Skeletal muscle cell (primary cell): Measurements from ENCODE around the gene ZNF680.
"Not testable (repeated sequence)": the region's sequence is repeated elsewhere in the genome, so short reads cannot be mapped to it uniquely, and the experiment has no call there.

Experiments used
- DNase-seq: peaks from one replicate; pipeline ENCODE4 v3.0.0-alpha.2; 2010; ENCODE audit warnings: low read depth
- H3K4me3 ChIP-seq: 2 replicates; pipeline ENCODE4 v1.5.1; 2011; ENCODE audit warnings: low read depth, mild to moderate bottlenecking, control low read depth, low read length, moderate library complexity

Gene ZNF680

DNA sequence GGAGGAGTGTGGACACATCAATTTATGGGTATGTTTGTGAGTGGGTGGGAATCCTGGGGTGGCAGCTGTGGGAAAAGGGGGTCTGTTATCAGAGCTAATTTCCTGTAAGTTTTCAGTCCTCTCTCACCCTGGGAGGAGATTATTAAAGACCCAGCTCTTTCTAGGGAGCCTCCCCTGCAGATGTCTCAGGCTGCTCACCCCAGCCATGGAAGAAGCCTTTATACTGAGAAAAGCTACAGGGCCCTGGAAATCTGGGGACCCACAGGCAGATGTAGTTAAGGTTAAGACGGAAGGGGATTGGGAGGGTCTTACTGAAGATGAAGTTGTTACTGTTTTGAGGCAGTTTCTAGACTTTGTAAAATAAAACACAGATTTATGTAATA, 4.6 kb downstream of the ZNF680 start:
- no peak overlapping the region for H3K4me3 ChIP-seq
- no peak for DNase-seq

DNA sequence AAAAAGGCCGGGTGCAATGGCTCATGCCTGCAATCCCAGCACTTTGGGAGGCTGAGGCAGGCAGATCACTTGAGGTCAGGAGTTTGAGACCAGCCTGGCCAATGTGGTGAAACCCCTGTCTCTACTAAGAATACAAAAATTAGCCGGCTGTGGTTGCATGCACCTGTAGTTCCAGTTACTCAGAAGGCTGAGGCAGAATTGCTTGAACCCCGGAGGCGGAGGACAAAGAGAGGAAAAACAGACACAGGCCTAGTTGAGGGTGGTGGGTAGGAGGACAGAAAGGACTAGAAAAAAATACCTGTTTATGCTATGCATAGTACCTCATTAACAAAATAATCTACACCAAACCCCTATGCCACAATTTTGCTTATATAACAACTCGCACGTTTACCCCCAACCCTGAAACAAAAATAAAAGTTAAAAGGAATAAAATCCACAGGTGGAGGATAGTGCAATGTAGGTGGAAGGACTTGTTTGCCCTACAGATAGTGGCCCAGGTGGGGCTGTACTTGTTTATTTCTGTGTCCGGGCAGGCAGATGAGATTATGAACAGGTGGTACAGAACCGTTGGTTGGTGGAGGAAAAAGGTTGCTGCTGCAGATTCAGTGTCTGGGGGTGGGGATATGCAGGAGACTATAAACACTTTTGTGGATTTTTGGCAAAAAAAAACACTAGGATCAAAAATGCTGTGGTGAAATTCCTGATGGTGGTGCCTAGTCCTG, 5.1 kb downstream of the ZNF680 start:
- H3K4me3 ChIP-seq = no peak overlapping the region
- DNase-seq = no peak

DNA sequence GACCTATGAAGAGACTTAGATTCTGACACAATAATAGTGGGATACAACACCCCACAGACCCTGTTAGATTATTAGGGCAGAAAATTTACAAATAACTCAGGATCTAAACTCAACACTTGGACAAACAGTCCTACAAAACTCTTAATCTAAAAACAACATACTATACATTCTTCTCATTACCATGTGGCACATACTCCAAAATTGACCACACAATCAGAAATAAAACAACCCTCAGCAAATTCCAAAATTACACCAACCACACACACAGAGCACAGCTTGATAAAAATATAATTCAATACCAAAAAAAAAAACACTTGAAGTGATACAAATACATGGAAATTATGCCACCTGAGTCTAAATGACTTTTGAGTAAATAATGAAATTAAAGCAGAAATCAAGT, 7.8 kb downstream of the ZNF680 start:
- no peak overlapping the region for H3K4me3 ChIP-seq
- DNase-seq = no peak

DNA sequence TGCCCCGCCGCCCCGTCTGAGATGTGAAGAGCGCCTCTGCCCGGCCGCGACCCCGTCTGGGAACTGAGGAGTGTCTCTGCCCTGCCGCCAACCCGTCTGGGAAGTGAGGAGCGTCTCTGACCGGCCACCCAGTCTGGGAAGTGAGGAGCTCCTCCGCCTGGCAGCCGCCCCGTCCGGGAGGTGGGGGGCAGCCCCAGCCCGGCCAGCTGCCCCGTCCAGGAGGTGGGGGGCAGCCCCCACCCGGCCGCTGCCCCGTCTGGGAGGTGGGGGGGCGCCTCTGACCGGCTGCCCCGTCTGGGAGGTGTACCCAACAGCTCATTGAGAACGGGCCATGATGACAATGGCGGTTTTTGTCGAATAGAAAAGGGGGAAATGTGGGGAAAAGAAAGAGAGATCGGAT, 8.7 kb downstream of the ZNF680 start:
- DNase-seq, H3K4me3 ChIP-seq: not testable (repeated sequence)

DNA sequence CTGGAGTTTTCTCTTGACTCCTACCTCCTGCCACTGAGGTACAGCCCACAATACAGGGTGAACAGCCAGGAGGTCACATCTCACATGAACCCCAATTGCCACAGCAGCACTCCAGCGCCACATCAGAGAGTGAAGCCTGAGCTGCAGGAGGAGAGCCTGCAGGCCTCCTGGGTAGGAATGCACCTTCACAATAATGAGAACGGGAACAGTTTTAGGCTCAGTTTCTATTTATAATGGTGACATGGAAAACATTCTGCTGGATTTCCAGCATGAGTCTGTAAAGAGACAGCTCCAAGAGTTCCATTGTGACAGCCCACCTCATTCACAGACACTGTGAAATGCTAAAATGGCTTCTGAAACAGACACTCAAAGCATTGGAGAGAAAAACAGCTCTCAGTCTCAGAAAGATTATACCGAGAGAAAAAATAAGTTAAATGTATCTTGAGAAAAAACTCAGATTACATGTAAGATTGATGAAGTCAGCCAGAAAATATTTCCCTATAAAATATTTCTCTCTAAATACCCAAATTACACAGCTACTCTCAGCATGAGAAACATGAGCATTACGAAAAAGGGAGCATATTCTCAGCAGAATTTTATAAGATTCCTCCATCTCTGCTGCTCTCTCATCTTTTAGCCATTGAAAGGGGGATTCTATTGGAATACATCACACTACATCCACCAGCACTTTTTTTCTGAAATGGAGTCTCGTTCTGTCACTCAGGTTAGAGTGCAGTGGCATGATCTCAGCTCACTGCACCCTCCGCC, 11.3 kb downstream of the ZNF680 start:
- DNase-seq = no peak

DNA sequence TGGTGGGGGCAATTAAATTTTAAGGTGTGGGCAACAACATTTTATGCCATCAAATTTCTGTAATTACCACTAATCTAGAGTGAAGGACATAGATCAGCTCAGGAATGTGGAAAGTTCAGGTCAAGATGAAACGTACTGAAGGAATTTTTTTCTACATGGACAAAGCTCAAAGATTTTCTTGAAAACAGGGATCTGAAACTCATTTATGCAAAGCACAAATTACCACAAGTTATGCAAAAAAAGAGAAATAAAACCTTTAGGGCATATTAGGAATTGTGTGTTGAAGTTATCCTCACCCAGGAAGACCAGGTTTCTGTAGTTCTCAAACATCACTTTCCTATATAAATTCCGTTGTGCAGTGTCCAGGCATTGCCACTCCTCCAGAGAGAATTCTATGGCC, 18.9 kb downstream of the ZNF680 start:
- H3K4me3 ChIP-seq = no peak overlapping the region
- DNase-seq = no peak

More for the DNA sequence above, 11.3 kb downstream of the ZNF680 start:
- no peak overlapping the region for H3K4me3 ChIP-seq

DNA sequence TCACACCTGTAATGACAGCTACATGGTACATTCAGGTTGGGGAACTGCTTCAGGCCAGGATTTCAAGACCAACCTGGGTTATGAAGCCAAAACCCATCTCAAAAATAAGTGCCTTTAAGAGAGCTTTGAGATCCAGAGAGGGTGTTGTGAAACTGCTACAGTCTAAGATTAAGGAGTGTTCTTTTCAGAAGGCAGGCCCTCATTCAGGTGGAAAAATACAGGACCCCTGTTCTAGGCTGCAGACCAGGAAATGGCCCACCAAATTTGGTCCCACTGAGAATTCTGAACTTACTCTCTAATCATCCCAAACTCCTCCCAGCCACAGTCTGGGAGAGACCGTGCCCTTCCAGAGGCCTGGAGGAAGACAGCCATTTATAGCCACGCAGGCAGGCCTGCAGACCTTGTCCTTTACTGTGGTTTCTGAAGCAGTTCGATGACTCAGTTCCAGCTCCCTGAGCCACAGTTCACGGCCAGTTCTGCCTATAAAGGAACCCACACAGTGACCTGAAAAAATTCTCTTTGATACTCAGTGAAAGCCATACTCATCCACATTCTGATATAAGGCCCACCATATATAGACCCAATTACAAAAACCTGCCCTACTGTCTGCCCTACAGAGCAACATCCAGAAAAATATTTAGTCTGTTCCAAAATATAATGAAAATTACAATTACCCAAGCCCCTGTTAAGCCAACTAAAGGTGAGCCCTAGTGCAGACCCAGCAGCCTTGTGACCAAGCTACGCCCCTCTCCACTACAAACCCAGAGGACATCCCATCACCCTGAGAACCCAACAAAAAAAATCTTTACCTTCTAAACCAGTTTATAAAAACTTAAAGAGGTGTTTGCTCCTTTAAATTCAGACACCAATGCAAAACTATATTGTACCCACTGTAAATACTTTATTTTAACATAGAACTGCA, 21.2 kb downstream of the ZNF680 start:
- H3K4me3 ChIP-seq = no peak overlapping the region
- DNase-seq = peak; percentile 26

DNA sequence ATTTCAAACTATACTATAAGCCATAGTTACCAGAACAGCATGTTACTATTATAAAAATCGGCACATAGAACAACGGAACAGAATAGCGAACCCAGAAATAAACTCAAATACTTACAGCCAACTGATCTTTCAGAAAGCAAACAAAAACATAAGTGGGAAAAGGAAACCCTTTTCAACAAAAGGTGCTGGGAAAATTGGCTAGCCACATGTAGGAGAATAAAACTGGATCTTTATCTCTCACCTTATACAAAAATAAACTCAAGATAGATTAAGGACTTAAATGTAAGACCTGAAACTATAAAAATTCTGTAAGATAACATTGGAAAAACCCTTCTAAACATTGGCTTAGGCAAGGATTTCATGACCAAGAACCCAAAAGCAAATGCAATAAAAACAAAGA, 29.1 kb downstream of the ZNF680 start:
- no peak for DNase-seq
- no peak overlapping the region for H3K4me3 ChIP-seq

DNA sequence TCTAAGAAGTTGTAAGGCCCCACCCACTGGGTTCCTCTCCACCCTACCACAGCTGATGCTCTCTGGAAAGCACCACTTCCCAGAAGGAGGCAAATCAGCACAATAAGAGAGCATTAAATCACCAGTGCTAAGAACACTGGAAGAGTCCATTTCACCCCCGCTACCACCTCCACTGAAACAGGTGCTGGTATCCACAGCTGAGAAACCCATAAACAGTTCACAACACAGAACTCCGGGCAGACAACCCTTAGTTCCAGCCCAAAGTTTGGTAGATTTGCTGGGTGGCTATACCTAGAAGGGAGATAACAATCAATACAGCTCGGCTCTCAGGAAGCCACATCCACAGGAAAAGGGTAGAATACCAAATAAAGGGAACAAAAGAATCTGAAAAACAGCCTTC, 34.1 kb downstream of the ZNF680 start:
- no peak overlapping the region for H3K4me3 ChIP-seq
- DNase-seq = no peak

DNA sequence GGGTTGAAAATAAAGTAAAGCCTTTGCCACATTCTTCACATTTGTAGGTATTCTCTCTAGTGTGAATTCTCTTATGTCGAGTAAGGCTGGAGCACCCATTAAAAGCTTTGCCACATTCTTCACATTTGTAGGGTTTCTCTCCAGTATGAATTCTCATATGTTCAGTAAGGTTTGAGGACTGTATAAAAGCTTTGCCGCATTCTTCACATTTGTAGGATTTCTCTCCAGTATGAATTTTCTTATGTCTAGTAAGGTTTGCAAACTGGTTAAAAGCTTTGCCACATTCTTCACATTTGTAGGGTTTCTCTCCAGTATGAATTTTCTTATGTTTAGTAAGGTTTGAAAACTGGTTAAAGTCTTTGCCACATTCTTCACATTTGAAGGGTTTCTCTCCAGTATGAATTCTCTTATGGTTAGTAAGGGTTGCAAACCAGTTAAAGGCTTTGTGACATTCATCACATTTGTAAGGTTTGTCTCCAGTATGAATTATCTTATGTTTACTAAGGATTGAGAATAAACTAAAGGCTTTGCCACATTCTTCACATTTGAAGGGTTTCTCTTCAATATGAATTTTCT, 41.4 kb downstream of the ZNF680 start:
- H3K4me3 ChIP-seq = no peak overlapping the region
- DNase-seq = no peak

DNA sequence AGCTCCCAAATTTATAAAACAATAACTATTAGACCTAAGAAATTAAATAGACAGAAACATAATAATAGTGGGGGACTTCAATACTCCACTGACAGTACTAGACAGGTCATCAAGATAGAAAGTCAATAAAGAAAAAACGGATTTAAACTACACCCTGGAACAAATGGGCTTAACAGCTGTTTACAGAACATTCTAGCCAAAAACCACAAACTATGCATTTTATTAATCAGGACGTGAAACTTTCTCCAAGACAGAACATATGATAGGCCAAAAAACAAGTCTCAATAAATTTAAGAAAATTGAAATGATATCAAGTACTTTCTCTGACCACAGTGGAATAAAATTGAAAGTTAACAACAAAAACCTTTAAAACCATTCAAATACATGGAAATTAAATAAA, 46.4 kb downstream of the ZNF680 start:
- no peak for DNase-seq
- H3K4me3 ChIP-seq = no peak overlapping the region

DNA sequence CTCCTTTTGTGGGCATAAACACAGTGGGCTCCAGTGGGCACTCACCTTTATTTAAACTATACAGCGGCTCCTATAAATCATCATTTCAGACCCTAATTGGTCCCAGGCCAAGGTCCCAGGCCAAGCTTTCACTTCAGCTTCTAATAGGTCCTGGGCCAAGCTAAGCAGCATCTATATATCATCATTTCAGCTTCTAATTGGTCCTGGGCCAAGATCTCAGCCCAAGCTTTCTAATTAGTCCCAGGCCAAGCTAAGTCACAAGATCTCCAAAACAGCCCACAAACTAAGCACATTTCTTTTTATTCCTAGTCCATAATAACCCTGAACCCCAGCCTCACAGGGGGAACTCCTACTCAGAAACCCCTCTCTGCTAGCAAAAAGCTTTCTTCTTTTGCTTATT, 47.1 kb downstream of the ZNF680 start:
- no peak for DNase-seq
- H3K4me3 ChIP-seq = no peak overlapping the region

DNA sequence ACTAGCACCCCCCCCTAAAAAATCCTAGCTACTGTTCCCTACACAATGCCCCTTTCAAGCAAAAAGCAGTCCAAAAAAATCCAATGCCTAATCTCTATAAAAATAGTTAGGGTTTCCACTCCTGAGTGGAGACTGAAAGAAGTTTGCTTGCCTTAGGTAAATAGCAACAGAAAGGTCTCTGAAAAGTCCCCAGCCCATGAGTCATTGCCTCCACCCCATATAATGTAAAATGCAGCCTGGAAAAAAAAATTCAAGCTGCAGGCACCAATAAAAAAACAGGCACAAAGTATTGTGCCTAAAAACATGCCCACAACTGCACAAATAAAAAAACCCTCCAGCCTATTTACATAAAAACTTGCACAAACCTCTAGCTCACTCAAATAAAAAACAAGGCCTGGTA, 47.5 kb downstream of the ZNF680 start:
- DNase-seq = no peak
- no peak overlapping the region for H3K4me3 ChIP-seq

DNA sequence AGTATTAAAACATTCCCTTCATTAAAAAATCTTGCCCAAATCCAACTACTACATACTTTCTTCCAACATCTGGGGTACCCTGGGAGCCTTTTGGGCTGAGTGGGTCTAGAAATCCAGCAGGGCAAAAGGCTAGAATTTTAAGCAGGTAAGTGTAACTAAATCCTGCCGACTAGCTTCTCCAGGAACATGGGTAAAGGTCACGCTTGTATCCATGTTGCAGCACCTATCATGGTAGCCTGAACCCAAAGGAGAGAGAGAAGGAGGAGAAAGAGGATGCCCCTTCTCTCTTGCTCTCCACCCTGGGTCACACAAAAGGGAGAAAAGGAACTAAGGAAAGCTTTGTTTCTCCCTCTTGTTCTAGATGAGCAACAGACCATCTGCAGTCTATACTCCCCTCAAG, 53.3 kb downstream of the ZNF680 start:
- H3K4me3 ChIP-seq = no peak overlapping the region
- no peak for DNase-seq

DNA sequence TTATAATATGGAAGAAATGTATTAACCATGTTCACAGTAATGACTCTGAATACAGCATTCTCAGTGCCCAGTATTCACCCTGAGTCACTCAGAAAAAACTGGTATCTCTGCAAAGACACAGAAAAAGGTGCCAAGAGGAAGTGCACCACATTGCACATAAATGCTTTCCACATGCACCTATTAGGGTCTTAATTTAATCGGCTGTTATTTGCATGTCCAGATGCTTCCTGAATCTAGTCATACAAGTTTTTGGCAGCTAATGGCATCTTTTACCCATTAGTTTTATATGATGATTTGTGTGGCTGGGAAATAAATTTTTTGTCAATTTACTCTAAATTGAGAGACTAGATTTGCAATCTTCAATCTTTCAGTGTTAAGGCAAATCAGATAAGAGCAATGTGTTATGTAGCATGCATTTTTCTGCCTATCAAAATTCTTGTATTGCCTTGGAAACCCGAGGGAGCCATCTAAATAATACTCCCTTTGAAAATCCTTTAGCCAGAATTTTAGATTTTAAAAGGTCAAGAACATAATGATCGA, 58.2 kb downstream of the ZNF680 start:
- no peak overlapping the region for H3K4me3 ChIP-seq
- no peak for DNase-seq

DNA sequence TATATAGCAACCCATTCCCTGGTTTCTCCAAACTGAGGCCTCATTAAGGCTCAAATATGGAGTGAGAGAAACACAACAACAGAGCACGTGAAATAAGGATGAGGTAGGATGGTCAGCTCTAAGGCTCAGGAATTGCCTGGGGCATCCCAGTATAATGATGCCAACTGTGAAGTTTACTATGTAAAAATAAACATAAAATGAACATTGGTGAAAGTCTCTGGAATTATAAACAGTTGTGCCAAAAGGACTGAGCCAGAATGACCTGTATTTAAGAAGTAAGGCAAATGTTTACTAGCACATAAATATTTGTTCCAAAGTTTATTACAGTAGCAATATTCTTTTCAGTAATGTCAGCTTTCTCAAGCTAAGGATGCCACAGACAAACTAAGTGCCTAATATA, 64.6 kb downstream of the ZNF680 start:
- no peak for DNase-seq
- no peak overlapping the region for H3K4me3 ChIP-seq

DNA sequence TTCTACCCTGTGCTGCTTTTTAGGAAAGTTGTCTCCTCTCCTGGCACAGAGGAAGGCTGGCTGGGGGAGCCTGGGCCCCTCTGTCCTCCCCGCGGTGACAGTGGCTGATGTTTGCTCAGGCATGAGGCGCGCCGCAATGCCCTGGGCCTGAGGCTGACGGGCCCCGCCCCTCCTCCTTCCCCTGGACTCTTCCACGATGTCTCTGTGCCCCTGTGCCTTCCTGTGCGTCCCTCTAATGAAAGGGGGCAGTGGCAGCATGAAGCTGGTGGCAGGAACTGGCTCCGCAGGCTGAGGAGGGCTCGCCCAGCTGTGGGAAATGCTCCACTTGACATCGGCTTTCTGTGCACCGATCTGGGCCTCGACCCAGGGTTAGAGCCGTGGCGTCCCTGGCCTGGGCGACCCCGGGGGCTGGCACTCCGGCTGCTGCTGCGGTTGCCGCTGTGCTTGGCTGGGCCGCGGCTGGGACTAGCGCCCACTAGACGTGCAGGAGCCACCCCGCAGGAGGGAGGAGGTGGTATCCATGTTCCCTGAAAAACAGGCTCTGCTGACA, 67.9 kb downstream of the ZNF680 start:
- DNase-seq = no peak
- no peak overlapping the region for H3K4me3 ChIP-seq

DNA sequence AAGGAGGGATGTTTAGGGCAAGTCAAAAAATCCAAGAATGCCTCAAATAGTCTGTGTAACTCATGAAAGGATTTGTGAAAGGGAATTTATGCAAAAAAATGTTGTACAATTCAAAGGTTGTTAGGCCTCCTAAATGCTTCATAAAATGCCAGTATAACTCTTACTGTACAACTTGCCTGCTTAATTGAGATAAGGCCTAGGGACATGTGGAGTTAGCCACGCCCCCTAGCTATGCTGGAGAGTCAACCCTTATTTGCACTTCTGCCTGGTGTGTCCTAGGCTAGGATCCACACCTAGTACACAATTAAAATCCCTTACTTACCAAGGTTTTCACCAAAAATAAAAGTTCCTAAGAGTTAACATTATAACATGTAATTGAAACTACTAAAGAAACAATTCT, 77.2 kb downstream of the ZNF680 start:
- DNase-seq = no peak
- H3K4me3 ChIP-seq = no peak overlapping the region
